ENCODE results near the gene RPS27. TPM values are rescaled to one million over a fixed set of nuclear protein-coding genes. Genes with fewer than 3 reads are reported as not detected.
"Not testable (repeated sequence)": the region's sequence is repeated elsewhere in the genome, so short reads cannot be mapped to it uniquely, and the experiment has no call there.

Gene RPS27
- total RNA-seq, 1 experiment from 2014 or later, result 1,548 TPM

DNA sequence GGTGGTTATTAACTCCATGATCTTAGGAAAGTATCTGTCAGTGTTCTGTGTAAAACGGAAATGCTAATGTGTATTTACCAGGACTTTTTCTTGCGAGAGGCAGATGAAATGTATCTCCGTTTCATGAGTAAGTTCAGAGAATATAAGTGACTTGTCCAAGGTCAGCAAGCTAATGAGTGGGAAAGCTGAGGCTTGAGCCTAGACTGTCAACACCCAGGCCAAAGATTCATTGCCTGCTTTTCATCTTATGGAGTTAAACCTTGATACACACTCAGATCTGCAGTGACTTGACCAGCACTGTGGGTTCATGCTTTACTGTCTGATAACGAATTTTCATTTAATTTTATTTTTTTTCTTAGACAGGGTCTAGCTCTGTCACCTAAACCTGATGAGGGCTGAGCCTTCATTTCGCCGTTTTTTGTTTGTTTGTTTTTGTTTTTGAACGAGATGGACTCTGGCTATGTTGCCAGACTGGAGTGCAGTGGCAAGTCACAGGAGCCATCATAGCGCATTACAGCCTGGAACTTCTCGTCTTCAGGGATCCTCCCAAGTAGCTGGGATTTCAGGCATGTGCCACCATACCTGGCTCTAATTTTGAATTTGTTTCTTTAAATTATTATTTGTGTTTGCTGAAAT is 12.2 kb upstream of the RPS27 start:
- no peaks in the 10 kb centered on the region for H3K9me3 ChIP-seq (ENCODE audit: low read depth, low read length, poor library complexity, severe bottlenecking)
- POLR2A ChIA-PET (ENCODE audit: low non-redundant PET), result interaction anchor here (1.5 kb wide), 1 partner anchor 12 kb away, joined by 8 read pairs; no protein-coding TSS in a partner anchor
- no TSS peak for BruUV-seq (replicated peaks)
- H3K27me3 ChIP-seq (replicated peaks; ENCODE audit: insufficient read depth, low read depth, low read length, poor library complexity), result no peaks in the 10 kb centered on the region
- peak overlapping the region; percentile 91 for H3K27ac ChIP-seq (ENCODE audit: low read depth, low read length, poor library complexity, severe bottlenecking)
- DNase-seq (ENCODE audit: low spot score), result no peak
- intact Hi-C loops (cut with micrococcal nuclease; ENCODE audit: unreplicated experiment), result no loop called here
- peak overlapping the region; percentile 97 for H3K4me3 ChIP-seq (ENCODE audit: low read depth, low read length, poor library complexity, severe bottlenecking)
- peaks cover 8% of the 10 kb centered on the region for H3K4me1 ChIP-seq (ENCODE audit: insufficient read depth, low read length, poor library complexity, severe bottlenecking)
- CTCF ChIA-PET, result interaction anchor here (0.6 to 0.9 kb wide), 2 partner anchors 11 to 410 kb away, joined by 3 read pairs; partner anchors contain the start of gene CREB3L4
- H3K36me3 ChIP-seq (ENCODE audit: insufficient read depth, low read length, poor library complexity, severe bottlenecking), result peaks cover 48% of the 10 kb centered on the region
- no peak for TF ChIP-seq EZH2 (IDR thresholded peaks at IDR 0.05; ENCODE audit: borderline replicate concordance, low read depth, low read length, poor library complexity, severe bottlenecking)
- TF ChIP-seq, protein P1, sequence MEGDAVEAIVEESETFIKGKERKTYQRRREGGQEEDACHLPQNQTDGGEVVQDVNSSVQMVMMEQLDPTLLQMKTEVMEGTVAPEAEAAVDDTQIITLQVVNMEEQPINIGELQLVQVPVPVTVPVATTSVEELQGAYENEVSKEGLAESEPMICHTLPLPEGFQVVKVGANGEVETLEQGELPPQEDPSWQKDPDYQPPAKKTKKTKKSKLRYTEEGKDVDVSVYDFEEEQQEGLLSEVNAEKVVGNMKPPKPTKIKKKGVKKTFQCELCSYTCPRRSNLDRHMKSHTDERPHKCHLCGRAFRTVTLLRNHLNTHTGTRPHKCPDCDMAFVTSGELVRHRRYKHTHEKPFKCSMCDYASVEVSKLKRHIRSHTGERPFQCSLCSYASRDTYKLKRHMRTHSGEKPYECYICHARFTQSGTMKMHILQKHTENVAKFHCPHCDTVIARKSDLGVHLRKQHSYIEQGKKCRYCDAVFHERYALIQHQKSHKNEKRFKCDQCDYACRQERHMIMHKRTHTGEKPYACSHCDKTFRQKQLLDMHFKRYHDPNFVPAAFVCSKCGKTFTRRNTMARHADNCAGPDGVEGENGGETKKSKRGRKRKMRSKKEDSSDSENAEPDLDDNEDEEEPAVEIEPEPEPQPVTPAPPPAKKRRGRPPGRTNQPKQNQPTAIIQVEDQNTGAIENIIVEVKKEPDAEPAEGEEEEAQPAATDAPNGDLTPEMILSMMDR (conservative IDR thresholded peaks at IDR 0.05; ENCODE audit: low read depth, low read length), result no peak

DNA sequence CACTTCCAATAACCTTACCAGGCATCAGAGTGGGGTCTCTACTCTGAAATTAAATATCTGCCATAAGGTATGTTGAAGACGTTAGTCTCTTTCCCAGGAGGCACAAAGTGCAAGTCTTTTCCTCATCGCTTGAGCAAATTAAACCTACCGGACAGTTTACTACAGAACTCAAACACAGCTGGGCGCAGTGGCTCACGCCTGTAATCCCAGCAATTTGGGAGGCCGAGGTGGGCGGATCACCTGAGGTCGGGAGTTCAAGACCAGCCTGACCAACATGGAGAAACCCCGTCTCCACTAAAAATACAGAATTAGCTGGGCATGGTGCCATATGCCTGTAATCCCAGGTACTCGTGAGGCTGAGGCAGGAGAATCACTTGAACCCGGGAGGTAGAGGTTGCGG is 11.5 kb upstream of the RPS27 start:
- POLR2A ChIA-PET (ENCODE audit: low non-redundant PET); H3K4me3 ChIP-seq (ENCODE audit: low read depth, low read length, poor library complexity, severe bottlenecking); DNase-seq (ENCODE audit: low spot score); H3K27ac ChIP-seq (ENCODE audit: low read depth, low read length, poor library complexity, severe bottlenecking); intact Hi-C loops (cut with micrococcal nuclease; ENCODE audit: unreplicated experiment); H3K4me1 ChIP-seq (ENCODE audit: insufficient read depth, low read length, poor library complexity, severe bottlenecking); BruUV-seq (replicated peaks); H3K9me3 ChIP-seq (ENCODE audit: low read depth, low read length, poor library complexity, severe bottlenecking); H3K27me3 ChIP-seq (replicated peaks; ENCODE audit: insufficient read depth, low read depth, low read length, poor library complexity): not testable (repeated sequence)
- CTCF ChIA-PET, result interaction anchor here (0.9 kb wide), 1 partner anchor 11 kb away, joined by 3 read pairs; the partner anchor contains the start of gene CREB3L4
- peaks cover 44% of the 10 kb centered on the region for H3K36me3 ChIP-seq (ENCODE audit: insufficient read depth, low read length, poor library complexity, severe bottlenecking)

DNA sequence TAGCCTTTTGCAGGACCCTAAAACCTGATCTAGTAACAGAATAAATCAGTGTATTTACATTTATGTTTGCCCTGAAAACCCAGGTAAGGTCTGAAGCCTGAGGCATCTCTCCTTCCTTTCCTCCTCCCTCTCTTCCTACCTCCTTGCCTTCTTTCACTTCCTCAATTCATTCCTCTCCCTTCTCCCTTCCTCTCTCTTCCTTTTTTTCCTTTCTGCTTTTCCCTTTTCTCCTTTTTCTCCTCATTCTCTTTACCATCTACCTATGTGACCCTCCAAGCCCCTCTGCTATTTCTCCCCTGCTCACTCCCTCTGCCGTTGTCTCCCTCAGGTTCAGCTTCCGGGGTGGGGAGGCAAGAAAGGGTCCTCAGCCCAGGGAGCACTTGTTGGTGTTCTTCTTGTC is 8.8 kb upstream of the RPS27 start:
- H3K9me3 ChIP-seq (ENCODE audit: low read depth, low read length, poor library complexity, severe bottlenecking); CTCF ChIA-PET; H3K27ac ChIP-seq (ENCODE audit: low read depth, low read length, poor library complexity, severe bottlenecking); H3K4me3 ChIP-seq (ENCODE audit: low read depth, low read length, poor library complexity, severe bottlenecking); POLR2A ChIA-PET (ENCODE audit: low non-redundant PET); DNase-seq (ENCODE audit: low spot score); H3K27me3 ChIP-seq (replicated peaks; ENCODE audit: insufficient read depth, low read depth, low read length, poor library complexity): not testable (repeated sequence)
- Histone ChIP-seq H3K36me3 (ENCODE audit: insufficient read depth, low read length, poor library complexity, severe bottlenecking) (peaks cover 26% of the 10 kb centered on the region), H3K4me1 (ENCODE audit: insufficient read depth, low read length, poor library complexity, severe bottlenecking) (peaks cover 14% of the 10 kb centered on the region)
- BruUV-seq (replicated peaks), result TSS peak; percentile 84
- intact Hi-C loops (cut with micrococcal nuclease; ENCODE audit: unreplicated experiment), result loop anchor here (10.0 kb wide), 1 partner anchor 467 kb away; no protein-coding TSS in a partner anchor

- H3K36me3 ChIP-seq (ENCODE audit: insufficient read depth, low read length, poor library complexity, severe bottlenecking), result peaks cover 26% of the 10 kb centered on the region
- intact Hi-C loops (cut with micrococcal nuclease; ENCODE audit: unreplicated experiment), result loop anchor here (10.0 kb wide), 1 partner anchor 470 kb away; no protein-coding TSS in a partner anchor
- H3K4me3 ChIP-seq (ENCODE audit: low read depth, low read length, poor library complexity, severe bottlenecking), result peak overlapping the region; percentile 83
- CTCF ChIA-PET, result interaction anchor here (0.7 kb wide), 1 partner anchor 465 kb away, joined by 6 read pairs; no protein-coding TSS in a partner anchor
- H3K9me3 ChIP-seq (ENCODE audit: low read depth, low read length, poor library complexity, severe bottlenecking), result no peaks in the 10 kb centered on the region
- H3K4me1 ChIP-seq (ENCODE audit: insufficient read depth, low read length, poor library complexity, severe bottlenecking), result peaks cover 14% of the 10 kb centered on the region
- DNase-seq (ENCODE audit: low spot score), result no peak
- no peak for TF ChIP-seq EZH2 (IDR thresholded peaks at IDR 0.05; ENCODE audit: borderline replicate concordance, low read depth, low read length, poor library complexity, severe bottlenecking)
- TF ChIP-seq, protein P1 (conservative IDR thresholded peaks at IDR 0.05; ENCODE audit: low read depth, low read length), result no peak
- POLR2A ChIA-PET (ENCODE audit: low non-redundant PET), result interaction anchor here (0.5 to 0.6 kb wide), 2 partner anchors 8 to 17 kb away, joined by 3 to 4 read pairs; partner anchors contain the start of gene CREB3L4
- no TSS peak for BruUV-seq (replicated peaks)
- H3K27me3 ChIP-seq (replicated peaks; ENCODE audit: insufficient read depth, low read depth, low read length, poor library complexity), result no peaks in the 10 kb centered on the region
- H3K27ac ChIP-seq (ENCODE audit: low read depth, low read length, poor library complexity, severe bottlenecking), result peak overlapping the region; percentile 80
Measured at GRCh38 chr1:153984123-153984894, 6.3 kb upstream of the RPS27 start.

Data from A673 (cell line).